Heart right ventricle (tissue), 16 donors: ENCODE measurements around the gene IL17RA. TPM values are rescaled to one million over a fixed set of nuclear protein-coding genes. Genes with fewer than 3 reads are reported as not detected.
"Not testable (repeated sequence)": the region's sequence is repeated elsewhere in the genome, so short reads cannot be mapped to it uniquely, and the experiment has no call there.

Experiments
- ATAC-seq, 8 donors: fragments of 200-7000 bp; cut with Tn5 transposase; one replicate each; pipeline ENCODE4 v1.9.1; 2020; ENCODE audit warnings: mild to moderate bottlenecking in 8 of 8, moderate library complexity in 8 of 8, moderate number of reproducible peaks in 1 of 8
- DNase-seq, 2 donors: peaks; one replicate each; pipeline ENCODE4 v3.0.0-alpha.2; 2020
- H3K27ac ChIP-seq, 10 donors: fragments of 200-600 bp; sonication (generic) in 2 of 10; one replicate each; pipeline versions ENCODE4 v1.5.0 to v1.8.0; 2020 to 2022; ENCODE audit warnings: mild to moderate bottlenecking in 3 of 10
- H3K27me3 ChIP-seq, 7 donors: fragments of 200-600 bp; one replicate each; pipeline ENCODE4 v1.8.0; 2021 to 2022; ENCODE audit warnings: mild to moderate bottlenecking in 2 of 7
- H3K36me3 ChIP-seq, 9 donors: fragments of 200-600 bp; sonication (generic) in 1 of 9; one replicate each; pipeline versions ENCODE4 v1.5.0 to v1.8.0; 2020 to 2022; ENCODE audit warnings: mild to moderate bottlenecking in 2 of 9
- H3K4me1 ChIP-seq, 9 donors: fragments of 200-600 bp; sonication (generic) in 1 of 9; one replicate each; pipeline versions ENCODE4 v1.5.0 to v1.8.0; 2020 to 2022; ENCODE audit warnings: mild to moderate bottlenecking in 4 of 9
- H3K4me3 ChIP-seq, 10 donors: fragments of 200-600 bp; sonication (generic) in 2 of 10; one replicate each; pipeline versions ENCODE4 v1.5.0 to v1.8.0; 2020 to 2022; ENCODE audit warnings: mild to moderate bottlenecking in 7 of 10, moderate library complexity in 2 of 10
- H3K9me3 ChIP-seq, 11 donors: fragments of 200-600 bp in 10 of 11; sonication (generic) in 2 of 11; one replicate each; pipeline versions ENCODE4 v1.5.0 to v1.8.0; 2013 to 2022; ENCODE audit warnings: mild to moderate bottlenecking in 2 of 11, control low read depth in 1 of 11, moderate library complexity in 1 of 11
- WGBS, 2 donors: extraction: QIAGEN DNeasy Blood & Tissue Kit; methylation state at CpG; one replicate each; pipeline ENCODE4 v1.1.7; 2013; ENCODE audit warnings: inconsistent platforms in 1 of 2; 5-methylcytosine and 5-hydroxymethylcytosine counted together
- intact Hi-C, 10 donors: fragments of 100-400 bp; cut with DNase I; formaldehyde crosslinking; loops; one replicate each; pipeline versions ENCODE4 v1.11.1 to v1.14.2; 2022
- polyA plus RNA-seq, 2 donors: library from polyadenylated mRNA; stranded (reverse); fragments of 200-250 nt; gene quantifications; one replicate each; pipeline ENCODE4 v1.2.3, GENCODE V29; 2013
- total RNA-seq, 10 donors: library from RNA; stranded (reverse); fragmentation: NEBNext Ultra II Directional in 3 of 10; extraction: Animal tissue kit (Norgen Biotek cat#: 25700) in 3 of 10; gene quantifications; one replicate each; pipeline versions ENCODE4 v1.2.1 to v1.2.4, GENCODE V29; 2021 to 2023
- TF ChIP-seq, protein P1 (sequence below), 9 donors: fragments of 200-600 bp; sonication (generic) in 2 of 9; IDR thresholded peaks; one replicate each; pipeline versions ENCODE4 v1.5.0 to v1.8.0; 2021 to 2022; ENCODE audit warnings: antibody characterized with exemption in 9 of 9, mild to moderate bottlenecking in 5 of 9, moderate library complexity in 1 of 9
- donor health status: Arrhythmogenic right ventricular cardiomyopathy.
- donor health status: ischemic (EF 13 %, LVEDD 7.1; RV severe dilation, severe dysfunction).
- donor health status: healthy with polysubstance abuse.
- donor health status: DM: no; HTN: yes; CAD: no.
- donor health status: DM: no; HTN: no; CAD: no.
- donor health status: ischemic (EF 25% LVEDD 6.9; RV normal size, moderate dysfunction).
- donor health status: ischemic (EF 25% LVEDD 5.7; RV mildly dilated, moderate dysfunction).
- donor health status: healthy.
- donor health status: DM: yes; HTN: yes; CAD: no.
- donor health status: Ischemic cardiomyopathy.
- donor health status: ischemic (EF 35%, LVEDD 5.7; RV mildly dilated, moderate dysfunction).
- donor health status: nonischemic (EF 11% LVEDD 7.7; RV severe dilation, severe dysfunction).
- donor health status: DM: yes; HTN: yes; CAD: no.
- donor health status: PGD.
- donor health status: ischemic (EF 29% LVEDD 5.4; RV normal size, mild dysfunction).
- donor health status: nonischemic (EF 23%, LVEDD 6.1; RV moderate dilation, normal function).

IL17RA gene
- total and polyA plus RNA-seq, 12 donors = 4.0 to 15.9 (median 5.4) TPM

GRCh38 chr22:17143826-17144225 lies 59.0 kb downstream of the IL17RA start:
- intact Hi-C loops = no loop called here
- Histone ChIP-seq H3K9me3 (no peaks in the 10 kb centered on the region), H3K36me3 (peaks cover 0 to 83% (median 25%) of the 10 kb centered on the region in 9 donors), H3K4me3 (no peak overlapping the region), H3K27me3 (no peaks in the 10 kb centered on the region), H3K27ac (no peak overlapping the region), H3K4me1 (peaks cover 0 to 30% (median 15%) of the 10 kb centered on the region in 9 donors)
- ATAC-seq = no peak
- TF ChIP-seq, protein P1, sequence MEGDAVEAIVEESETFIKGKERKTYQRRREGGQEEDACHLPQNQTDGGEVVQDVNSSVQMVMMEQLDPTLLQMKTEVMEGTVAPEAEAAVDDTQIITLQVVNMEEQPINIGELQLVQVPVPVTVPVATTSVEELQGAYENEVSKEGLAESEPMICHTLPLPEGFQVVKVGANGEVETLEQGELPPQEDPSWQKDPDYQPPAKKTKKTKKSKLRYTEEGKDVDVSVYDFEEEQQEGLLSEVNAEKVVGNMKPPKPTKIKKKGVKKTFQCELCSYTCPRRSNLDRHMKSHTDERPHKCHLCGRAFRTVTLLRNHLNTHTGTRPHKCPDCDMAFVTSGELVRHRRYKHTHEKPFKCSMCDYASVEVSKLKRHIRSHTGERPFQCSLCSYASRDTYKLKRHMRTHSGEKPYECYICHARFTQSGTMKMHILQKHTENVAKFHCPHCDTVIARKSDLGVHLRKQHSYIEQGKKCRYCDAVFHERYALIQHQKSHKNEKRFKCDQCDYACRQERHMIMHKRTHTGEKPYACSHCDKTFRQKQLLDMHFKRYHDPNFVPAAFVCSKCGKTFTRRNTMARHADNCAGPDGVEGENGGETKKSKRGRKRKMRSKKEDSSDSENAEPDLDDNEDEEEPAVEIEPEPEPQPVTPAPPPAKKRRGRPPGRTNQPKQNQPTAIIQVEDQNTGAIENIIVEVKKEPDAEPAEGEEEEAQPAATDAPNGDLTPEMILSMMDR (IDR thresholded peaks at IDR 0.05) = no peak
- DNase-seq = no peak
- WGBS, 2 donors = 92 to 93% methylated on average over 8 of the region's 8 CpGs

GRCh38 chr22:17145021-17145680 lies 60.4 kb downstream of the IL17RA start:
- H3K4me1 ChIP-seq = peaks cover 0 to 21% (median 14%) of the 10 kb centered on the region in 9 donors

GRCh38 chr22:17147458-17147857 lies 62.7 kb downstream of the IL17RA start:
- 97 to 99% methylated on average over 30 of the region's 30 CpGs for WGBS, 2 donors
- H3K27me3 ChIP-seq = not testable (repeated sequence)

More at GRCh38 chr22:17145021-17145680, 60.4 kb downstream of the IL17RA start:
- Histone ChIP-seq H3K27ac (no peak overlapping the region), H3K4me3 (no peak overlapping the region), H3K27me3 (no peaks in the 10 kb centered on the region), H3K9me3 (no peaks in the 10 kb centered on the region), H3K36me3 (peaks cover 0 to 80% (median 25%) of the 10 kb centered on the region in 9 donors)
- no peak for DNase-seq
- WGBS, 2 donors = 92 to 97% methylated on average over 7 to 8 of the region's 8 CpGs
- no peak for ATAC-seq
- TF ChIP-seq, protein P1 (IDR thresholded peaks at IDR 0.05) = no peak
- intact Hi-C loops = no loop called here

DNA sequence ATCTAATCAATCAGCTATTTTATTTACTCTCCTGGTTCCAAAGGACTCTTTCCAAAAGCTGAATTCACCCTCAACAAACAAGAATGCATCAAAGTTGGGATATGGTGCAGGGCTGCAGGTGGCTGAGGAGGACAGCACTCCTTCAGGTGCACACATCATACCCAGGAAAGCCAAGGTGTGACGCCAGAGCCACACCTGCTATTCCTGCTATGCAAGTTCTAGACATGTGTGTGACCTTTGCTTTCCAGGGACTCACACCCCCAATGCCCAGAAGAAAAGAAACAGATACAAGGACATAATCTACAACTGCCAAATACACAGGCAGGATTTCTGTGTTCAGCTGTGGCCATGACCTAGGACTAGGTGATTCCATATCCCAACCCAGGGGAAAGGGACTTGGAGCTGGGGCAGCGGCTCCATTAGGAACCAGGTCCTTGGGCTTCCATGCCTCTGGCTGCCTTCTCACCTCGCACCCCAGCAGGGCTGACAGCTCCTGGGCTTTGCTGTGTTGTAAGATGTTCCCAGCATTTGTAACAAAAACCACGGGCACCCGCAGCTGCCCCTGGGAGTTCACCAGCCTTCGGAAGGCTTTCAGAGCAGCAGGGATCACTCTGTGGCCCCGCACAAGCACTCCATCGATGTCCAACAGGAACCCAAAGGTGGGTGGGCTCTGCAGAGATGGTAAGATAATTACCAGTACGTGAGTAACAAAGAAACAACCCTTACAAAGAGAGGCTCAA lies 64.4 kb downstream of the IL17RA start:
- H3K36me3 ChIP-seq = peaks cover 0 to 39% (median 9%) of the 10 kb centered on the region in 9 donors
- H3K4me1 ChIP-seq = peaks cover 0 to 24% (median 12%) of the 10 kb centered on the region in 9 donors
- no peak overlapping the region for H3K27ac ChIP-seq
- H3K27me3 ChIP-seq = no peaks in the 10 kb centered on the region
- DNase-seq (no peak), ATAC-seq (no peak)
- TF ChIP-seq, protein P1 (IDR thresholded peaks at IDR 0.05) = no peak
- intact Hi-C loops = no loop called here
- no peaks in the 10 kb centered on the region for H3K9me3 ChIP-seq
- no peak overlapping the region for H3K4me3 ChIP-seq
- 77 to 82% methylated on average over 9 of the region's 9 CpGs for WGBS, 2 donors

More at GRCh38 chr22:17147458-17147857, 62.7 kb downstream of the IL17RA start:
- peaks cover 0 to 12% (median 3%) of the 10 kb centered on the region in 9 donors for H3K4me1 ChIP-seq
- H3K4me3 ChIP-seq, H3K9me3 ChIP-seq, intact Hi-C loops, H3K27ac ChIP-seq, ATAC-seq, DNase-seq: not testable (repeated sequence)
- H3K36me3 ChIP-seq = peaks cover 0 to 57% (median 24%) of the 10 kb centered on the region in 9 donors
